ENCODE results near the gene ERBIN.
"Not testable (repeated sequence)": the region's sequence is repeated elsewhere in the genome, so short reads cannot be mapped to it uniquely, and the experiment has no call there.

ERBIN gene, protein sequence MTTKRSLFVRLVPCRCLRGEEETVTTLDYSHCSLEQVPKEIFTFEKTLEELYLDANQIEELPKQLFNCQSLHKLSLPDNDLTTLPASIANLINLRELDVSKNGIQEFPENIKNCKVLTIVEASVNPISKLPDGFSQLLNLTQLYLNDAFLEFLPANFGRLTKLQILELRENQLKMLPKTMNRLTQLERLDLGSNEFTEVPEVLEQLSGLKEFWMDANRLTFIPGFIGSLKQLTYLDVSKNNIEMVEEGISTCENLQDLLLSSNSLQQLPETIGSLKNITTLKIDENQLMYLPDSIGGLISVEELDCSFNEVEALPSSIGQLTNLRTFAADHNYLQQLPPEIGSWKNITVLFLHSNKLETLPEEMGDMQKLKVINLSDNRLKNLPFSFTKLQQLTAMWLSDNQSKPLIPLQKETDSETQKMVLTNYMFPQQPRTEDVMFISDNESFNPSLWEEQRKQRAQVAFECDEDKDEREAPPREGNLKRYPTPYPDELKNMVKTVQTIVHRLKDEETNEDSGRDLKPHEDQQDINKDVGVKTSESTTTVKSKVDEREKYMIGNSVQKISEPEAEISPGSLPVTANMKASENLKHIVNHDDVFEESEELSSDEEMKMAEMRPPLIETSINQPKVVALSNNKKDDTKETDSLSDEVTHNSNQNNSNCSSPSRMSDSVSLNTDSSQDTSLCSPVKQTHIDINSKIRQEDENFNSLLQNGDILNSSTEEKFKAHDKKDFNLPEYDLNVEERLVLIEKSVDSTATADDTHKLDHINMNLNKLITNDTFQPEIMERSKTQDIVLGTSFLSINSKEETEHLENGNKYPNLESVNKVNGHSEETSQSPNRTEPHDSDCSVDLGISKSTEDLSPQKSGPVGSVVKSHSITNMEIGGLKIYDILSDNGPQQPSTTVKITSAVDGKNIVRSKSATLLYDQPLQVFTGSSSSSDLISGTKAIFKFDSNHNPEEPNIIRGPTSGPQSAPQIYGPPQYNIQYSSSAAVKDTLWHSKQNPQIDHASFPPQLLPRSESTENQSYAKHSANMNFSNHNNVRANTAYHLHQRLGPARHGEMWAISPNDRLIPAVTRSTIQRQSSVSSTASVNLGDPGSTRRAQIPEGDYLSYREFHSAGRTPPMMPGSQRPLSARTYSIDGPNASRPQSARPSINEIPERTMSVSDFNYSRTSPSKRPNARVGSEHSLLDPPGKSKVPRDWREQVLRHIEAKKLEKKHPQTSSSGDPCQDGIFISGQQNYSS (N-terminal part only)

DNA sequence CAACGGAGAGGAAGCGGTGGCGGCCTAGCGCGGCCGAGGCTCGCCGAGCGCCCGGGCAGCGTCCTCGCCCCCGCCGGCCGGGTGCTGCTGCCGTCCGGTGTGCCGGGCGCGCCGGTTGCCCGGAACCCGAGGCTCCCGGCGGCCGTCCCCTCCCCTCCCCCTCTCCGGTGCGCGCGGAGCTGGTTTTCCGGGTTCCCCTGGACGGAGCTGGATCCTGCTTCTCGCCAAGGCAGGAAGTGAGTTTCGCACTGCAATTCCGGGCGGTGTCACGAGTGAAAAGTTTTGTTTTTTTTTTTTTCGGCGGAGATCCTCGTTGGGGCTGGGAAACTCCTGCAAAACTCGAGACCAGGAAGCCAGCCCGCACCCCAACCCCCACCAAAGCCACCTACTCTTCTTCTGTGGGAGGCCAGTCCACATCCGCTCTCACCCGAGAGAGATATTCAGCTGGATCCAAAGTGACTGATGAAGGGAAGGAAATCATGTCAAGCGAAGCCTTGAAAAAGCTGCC is at the start of gene ERBIN:
Gene ERBIN, plus strand, starts transcription at position 300 of the 508 bp plus-strand sequence. CDS start 66,144 bp downstream, outside the sequence.
- peak in 1 of 2 experiments; percentile 40 for DNase-seq

DNA sequence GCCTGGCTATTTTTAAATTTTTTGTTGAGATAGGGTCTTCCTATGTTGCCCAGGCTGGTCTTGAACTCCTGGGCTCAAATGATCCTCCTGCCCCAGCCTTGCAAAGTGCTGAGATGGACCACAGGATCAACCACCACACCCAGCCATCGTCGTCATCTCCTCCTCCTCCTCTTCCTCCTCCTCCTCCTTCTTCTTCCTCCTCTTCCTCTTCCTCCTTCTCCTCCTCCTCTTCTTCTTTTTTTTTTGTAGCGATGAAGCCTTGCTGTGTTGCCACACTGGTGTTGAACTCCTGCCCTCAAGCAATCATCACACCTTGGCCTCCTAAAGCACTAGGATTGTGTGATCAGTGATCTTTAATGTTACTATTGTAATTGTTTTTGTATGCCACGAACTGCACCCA is 49.4 kb upstream of the ERBIN start:
- no peak for DNase-seq

DNA sequence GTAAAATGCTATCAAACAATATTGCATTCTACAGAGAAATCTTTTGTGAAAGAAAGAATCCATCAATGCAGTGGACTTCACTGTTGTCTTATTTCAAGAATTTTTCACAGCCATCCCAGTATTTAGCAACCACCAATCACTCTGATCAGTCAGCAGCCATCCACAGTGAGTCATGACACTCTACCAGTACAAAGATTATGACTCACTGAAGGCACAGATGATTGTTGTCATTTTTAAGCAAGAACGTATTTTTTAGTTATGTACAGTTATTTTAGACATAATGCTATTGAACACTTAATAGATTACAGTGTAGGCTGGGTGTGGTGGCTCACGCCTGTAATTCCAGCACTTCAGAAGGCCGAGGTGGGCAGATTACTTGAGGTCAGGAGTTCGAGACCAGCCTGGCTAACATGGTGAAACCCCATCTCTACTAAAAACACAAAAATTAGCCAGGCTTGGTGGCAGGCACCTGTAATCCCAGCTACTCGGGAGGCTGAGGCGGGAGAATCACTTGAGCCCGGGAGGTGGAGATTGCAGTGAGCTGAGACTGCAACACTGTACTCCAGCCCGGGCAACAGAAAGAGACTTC is 46.6 kb upstream of the ERBIN start:
- not testable (repeated sequence) for DNase-seq

DNA sequence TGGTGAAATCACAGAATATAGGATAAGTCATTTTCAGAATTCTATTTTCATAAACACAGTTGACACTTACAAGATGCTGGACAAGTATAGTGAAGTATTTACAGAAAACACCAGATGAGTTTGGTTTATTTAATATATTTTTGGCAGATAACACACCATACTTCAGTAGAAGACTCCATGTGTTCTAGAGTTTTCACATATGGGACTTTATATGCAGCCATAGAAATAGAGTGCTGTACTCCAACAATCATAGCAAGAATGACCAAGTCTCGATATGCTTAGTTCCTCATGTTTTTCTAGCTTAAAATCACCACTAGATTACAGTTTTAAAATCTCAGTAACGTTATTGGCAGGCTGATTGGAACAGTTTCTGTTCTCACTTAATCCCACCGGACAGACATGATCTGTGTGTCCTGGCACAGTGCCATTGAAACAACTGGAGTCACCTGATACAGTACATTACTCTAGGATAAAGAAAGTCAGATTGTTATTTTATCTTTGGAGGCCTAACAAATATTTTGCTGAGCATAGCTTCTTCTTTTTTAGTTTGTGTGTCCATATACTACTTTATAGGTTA is 45.8 kb upstream of the ERBIN start:
- peak in 1 of 2 experiments; percentile 44 for DNase-seq

DNA sequence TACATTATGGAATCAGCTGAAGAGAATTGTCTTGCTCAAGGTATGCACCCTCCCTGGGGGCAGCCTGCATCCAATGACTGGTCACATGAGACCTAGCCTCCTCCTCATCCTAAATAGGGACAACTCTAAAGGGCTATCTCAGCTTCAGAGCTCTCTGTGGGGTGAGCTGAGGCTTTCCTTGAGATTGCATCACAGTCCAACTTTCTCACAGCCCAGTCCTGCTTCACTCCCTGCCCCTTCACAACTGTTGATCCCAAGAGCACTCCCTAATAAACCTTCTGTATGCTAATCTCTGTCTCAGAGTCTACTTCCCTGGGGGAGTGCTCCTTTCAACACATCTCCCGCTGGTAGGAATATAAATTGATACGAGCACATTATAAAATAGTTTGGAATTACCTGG is 44.1 kb upstream of the ERBIN start:
- DNase-seq: no peak

DNA sequence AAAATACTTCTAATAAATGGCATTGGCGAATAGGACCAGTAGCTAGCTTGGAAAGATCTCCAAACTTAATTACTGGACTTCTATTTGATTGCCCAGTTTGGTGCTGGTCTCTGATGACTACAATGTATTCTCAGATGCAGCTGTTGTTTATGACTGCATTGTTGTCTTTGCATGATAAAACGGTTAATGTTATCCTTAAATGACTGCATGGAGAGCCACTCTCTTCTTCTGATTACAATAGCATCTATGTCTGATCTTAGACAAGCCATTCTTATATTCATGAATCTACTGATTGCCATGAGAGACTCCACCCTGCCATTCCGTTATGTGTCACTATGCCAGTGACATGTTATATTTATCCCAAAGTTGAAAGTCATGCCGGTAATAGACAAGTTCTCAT is 42.9 kb upstream of the ERBIN start:
- no peak for DNase-seq

DNA sequence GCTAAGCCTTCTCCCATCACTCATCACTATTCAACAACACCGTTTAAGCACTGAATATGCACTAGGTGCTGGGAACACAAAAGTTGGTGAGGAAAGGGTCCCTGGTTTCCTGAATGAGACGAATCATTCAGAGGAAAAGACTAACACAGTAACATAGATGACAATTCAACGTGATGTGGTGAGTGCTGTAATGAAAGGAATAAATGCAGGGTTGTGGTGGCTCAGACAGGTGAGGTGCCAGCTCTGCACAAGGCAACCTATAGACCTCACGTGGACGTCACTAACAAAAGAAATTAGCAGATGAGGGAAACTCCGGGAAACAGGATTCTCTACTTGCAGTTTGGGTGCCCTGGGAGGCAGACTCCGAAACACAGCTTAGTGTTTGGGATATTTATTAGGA is 40.0 kb upstream of the ERBIN start:
- no peak for DNase-seq

DNA sequence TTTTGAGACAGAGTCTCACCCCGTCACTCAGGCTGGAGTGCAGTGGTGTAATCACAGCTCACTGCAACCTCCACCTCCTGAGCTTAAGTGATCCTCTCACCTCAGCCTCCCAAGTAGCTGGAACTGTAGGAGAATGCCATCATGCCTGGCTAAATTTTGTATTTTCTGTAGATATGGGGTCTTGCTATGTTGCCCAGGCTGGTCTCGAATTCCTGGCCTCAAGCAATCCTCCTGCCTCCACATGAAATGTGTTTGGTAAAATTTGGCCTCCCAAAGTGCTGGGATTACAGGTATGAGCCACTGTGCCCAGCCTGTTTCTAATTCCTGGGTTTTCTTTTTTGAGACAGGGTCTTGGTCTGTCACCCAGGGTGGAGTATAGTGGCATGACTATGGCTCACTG is 34.4 kb upstream of the ERBIN start:
- not testable (repeated sequence) for DNase-seq

DNA sequence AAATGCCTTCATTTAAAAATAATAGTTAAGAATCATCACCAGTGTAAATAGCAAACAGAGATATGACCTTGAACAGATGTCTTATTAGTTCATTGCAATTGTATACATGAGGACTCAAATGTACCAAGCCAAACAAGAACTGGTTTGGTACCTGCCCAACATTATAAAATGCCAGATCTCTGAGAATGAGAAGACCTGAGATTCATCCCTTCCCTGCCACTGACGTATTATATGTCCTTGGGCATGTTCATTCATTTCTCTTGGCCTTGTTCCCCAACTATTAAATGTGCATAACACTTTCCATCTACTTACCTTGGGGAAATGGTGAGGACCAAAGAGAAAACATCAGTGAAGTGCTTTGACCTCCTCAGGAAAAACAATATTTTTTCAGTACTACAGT is 33.6 kb upstream of the ERBIN start:
- DNase-seq: no peak

DNA sequence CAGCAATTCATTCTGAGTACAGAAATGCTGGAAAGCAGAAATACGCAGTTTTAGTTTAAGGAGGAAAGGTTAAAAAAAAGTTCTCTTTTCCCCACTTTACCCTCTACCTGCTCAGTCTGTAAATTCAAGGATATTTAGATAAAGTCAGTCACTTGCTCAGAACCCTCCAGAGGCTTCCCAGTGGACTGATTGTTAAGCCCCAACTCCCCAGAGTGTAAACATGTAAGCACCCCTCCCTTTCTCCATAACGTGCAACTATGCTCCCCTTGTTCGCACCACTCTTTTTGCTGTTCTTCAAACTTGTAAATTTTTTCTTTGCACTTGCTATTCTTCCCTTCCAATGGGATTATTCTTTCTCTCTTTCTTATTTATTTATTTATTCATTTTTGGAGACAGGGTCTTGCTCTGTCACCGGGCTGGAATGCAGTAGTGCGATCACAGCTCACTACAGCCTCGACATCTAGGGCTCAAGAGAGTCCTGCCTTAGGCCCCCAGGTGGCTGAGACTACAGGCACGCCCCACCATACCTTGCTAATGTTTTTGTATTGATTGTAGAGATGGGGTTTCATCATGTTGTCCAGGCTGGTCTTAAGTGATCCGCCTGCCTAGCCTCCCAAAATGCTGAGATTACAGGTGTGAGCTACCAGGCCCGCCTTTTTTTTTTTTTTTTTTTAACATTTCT is 32.5 kb upstream of the ERBIN start:
- DNase-seq: no peak

DNA sequence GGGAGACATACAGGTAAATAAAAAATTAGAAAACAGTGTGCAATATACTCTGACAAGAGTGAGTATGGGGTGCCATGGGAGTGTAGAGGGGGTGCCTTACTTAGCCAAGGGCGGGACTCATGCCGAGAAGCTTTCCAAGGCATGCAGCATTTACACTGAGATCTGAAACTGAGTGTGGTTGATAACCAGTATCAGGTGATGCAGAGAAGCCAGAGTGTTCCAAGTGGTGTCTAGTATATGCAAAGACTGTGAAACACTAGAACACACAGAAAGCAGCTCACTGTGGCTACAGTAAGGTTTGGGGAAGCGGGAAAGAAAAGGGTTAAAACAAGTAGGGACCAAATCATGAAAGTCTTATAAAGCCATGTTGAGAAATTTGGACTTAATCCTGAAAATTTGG is 30.5 kb upstream of the ERBIN start:
- no peak for DNase-seq

DNA sequence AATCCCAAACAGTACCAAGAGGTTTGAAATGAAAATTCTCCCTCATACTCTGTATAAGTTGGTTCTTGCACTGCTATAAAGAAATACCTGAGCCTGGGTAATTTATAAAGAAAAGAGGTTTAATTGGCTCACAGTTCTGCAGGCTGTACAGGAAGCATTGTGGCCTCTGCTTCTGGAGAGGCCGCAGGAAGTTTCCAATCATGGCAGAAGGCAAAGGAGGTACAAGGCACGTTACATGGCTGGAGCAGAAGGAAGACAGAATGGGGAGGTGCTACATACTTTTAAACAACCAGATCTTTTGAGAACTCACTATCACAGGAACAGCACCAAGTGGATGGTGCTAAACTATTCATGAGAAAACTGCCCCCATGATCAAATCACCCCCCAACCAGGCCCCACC is 25.6 kb upstream of the ERBIN start:
- DNase-seq: no peak

DNA sequence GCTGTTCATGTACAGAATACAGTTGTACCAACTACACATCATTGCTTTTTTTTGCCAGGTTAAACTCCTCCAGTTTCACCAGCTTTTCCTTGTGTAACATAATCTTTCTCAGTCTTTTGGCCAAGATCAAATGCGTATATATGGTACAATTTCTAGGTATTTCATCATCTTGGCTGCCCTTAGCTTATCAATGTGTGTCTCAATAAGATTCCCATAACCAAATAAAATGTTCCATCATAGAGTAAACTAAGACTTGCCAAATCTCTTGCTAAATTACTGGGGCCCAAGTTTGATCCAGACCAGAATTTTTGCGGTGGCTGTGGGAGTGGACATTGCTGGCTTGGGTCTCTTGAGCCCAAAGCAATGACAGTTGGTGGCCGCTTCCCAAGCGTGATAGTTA is 24.3 kb upstream of the ERBIN start:
- no peak for DNase-seq

DNA sequence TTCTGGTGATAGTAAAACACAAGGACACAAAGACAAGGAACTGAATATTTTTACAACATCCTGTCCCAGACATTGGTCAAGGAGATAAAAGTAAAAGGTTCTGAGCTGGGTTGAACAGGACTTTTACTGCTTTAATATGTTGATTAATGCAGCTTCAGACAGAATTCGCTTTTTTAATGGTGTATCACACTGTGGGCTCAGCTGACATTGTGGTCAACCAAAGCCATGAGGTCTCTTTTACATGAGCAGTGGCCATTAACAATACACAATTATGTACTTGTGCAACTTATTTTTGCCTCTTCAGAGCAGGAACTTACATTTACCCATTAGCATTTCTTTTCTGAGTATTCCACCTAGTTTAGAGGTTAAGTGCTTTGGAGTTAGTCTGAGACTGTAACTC is 22.8 kb upstream of the ERBIN start:
- no peak for DNase-seq

DNA sequence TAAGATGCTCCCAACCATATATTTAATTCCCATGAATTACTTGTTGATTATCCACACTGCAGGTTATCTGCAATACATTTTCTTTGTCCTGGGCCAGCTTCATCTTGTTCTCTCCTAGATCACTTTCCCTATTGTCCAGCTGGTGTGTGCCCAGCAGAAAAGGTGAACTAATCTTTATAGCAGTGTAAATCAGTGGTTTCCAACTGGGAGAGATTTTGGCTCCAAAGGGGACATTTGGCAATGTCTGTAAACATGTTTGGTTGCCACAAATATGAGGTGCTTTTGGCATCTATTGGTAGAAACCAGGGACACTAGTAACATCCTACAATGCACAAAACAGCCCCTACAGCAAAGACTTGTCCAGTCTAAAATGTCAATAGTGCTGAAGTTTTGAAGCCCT is 20.1 kb upstream of the ERBIN start:
- DNase-seq: no peak

DNA sequence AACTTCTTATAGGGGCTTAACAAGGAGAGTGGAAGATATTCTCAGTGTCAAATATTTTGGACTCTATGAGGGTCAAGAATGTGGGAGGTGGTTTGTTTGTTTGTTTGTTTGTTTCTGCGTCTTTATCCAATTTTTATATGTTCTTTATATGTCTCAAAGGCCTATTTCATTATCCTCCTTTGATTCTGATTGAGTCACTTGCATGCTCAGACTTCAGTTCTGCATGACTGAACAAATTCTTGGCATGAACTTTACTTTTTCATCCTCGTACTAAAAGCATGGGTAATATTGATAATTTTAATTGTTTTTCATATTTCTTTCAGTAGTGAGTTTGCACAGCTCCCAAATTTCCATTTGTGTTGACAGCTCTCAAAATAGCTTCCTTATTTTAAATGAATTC is 19.2 kb upstream of the ERBIN start:
- DNase-seq: peak; percentile 52 to 57

DNA sequence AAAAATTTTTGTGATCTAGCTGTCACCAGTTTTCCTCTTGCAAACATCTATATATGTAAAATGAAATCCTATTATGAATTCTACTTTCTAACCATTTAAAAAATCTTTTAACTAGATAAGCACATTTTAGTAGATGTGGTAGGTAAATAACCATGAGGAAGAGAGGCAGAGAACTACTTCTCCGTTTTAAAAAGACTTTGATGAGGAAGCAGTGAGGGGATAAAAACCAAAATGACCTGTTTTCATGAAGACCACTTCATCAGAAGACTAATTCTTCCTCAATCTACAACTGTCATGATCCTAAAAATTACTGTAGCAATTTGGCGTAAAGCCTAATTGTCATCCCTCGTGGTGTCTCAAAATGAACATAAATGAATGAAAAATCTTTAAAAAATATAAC is 15.7 kb upstream of the ERBIN start:
- DNase-seq: no peak

DNA sequence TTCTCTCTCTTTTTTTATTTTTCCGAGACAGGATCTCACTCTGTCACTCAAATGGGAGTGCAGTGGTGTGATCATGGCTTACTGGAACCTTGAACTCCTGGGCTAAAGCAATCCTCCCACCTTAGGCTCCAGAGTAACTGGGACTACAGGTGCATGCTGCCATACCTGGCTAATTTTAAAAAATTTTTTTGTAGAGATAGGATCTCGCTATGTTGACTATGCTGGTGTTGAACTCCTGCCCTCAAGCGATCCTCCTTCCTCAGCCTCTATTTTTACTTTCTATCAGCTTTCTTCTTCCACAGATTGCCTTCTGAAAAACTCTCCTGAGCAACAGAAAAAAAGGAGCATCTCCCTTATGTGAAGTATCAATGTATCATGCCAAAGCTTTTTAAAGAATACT is 14.1 kb upstream of the ERBIN start:
- no peak for DNase-seq

DNA sequence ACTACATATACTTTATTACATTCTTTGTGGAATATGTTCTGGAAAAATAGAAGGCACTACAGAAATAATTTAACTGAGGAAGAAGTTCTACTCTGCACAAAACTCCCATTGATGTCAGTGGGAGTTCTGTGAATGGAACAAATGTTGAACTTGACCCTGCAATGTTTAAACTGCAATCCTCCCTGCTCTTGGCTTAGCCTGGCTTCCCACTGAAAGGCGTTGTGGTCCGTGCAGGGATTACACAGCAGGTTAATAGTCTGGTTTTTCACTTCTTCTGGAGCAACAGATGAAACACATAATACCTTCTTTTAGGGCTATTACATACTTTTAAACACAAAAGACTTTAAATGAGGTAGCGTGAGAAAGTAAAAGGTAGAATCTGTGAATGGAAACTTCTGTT is 12.9 kb upstream of the ERBIN start:
- DNase-seq: no peak

DNA sequence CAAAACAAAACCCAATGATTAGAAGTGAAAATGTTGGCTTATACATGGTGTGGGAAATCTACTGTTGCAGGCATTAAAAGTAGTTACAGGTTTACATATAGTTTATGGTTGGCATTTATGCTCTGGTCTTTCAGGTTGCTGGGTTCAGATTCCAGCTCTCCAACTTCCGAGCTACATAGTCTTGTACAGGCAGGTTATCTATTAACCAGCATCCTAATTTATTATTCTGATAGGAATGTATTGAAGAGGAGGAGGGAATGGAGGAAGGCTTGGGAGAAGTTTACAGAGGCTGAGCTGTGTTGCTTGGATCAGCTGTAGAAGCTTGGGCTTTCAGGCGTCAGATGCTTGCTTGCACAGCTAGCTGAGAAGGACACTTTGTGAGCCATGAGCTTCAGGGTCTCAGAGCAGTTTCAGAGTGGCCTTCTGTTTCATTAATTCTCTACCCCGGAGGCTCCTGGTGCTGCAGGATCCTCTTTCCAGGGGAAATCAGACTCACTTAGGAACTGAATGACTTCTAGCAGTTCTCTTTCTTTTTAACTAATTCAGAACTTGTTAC is 11.7 kb upstream of the ERBIN start:
- DNase-seq: no peak

DNA sequence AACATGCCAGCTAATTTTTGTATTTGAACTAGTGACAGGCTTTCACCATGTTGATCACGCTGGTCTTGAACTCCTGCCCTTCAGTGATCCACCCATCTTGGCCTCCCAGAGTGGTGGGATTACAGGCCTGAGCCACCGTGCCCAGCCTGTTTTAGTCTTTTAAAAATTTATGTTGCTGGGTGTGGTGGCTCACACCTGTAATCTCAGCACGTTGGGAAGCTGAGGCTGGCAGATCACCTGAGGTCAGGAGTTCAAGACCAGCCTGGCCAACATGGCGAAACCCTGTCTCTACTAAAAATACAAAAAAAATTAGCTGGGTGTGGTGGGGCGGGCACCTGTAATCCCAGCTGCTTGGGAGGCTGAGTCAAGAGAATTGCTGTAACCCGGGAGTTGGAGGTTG is 10.7 kb upstream of the ERBIN start:
- not testable (repeated sequence) for DNase-seq
